PC-9 (cell line): Measurements from ENCODE around the gene TMEM132C.

Source experiments
- EZH2 ChIP-seq: fragments of 200-600 bp; sonication (generic); IDR thresholded peaks from 2 replicates; pipeline ENCODE4 v1.8.0; 2017; ENCODE audit warnings: antibody characterized with exemption, low read depth
- TF ChIP-seq, protein P1 (sequence below): fragments of 200-600 bp; sonication (generic); conservative IDR thresholded peaks from 2 replicates; pipeline ENCODE4 v1.6.1; 2017; ENCODE audit warnings: mixed run types, antibody characterized with exemption, mild to moderate bottlenecking, moderate library complexity

- TF ChIP-seq, protein P1, sequence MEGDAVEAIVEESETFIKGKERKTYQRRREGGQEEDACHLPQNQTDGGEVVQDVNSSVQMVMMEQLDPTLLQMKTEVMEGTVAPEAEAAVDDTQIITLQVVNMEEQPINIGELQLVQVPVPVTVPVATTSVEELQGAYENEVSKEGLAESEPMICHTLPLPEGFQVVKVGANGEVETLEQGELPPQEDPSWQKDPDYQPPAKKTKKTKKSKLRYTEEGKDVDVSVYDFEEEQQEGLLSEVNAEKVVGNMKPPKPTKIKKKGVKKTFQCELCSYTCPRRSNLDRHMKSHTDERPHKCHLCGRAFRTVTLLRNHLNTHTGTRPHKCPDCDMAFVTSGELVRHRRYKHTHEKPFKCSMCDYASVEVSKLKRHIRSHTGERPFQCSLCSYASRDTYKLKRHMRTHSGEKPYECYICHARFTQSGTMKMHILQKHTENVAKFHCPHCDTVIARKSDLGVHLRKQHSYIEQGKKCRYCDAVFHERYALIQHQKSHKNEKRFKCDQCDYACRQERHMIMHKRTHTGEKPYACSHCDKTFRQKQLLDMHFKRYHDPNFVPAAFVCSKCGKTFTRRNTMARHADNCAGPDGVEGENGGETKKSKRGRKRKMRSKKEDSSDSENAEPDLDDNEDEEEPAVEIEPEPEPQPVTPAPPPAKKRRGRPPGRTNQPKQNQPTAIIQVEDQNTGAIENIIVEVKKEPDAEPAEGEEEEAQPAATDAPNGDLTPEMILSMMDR, result no peak
- no peak for TF ChIP-seq EZH2
Measured at GRCh38 chr12:128456922-128457321, 190.0 kb downstream of the TMEM132C start.
